Naive thymus-derived CD8-positive, alpha-beta T cell (primary cell): ENCODE results near the gene FOXN4. TPM values are rescaled to one million over a fixed set of nuclear protein-coding genes. Genes with fewer than 3 reads are reported as not detected.

Experiments
- ATAC-seq, 2 donors: fragments of 150-1000 bp; cut with Tn5 transposase in 1 of 2; sonication (Bioruptor Pico), chemical (Tn5 transposase) in 1 of 2; 1 replicate in 1 of 2; 2 replicates in 1 of 2; pipeline ENCODE4 v1.10.0; 2021; ENCODE audit warnings: mild to moderate bottlenecking in 2 of 2, moderate library complexity in 2 of 2
- POLR2A ChIA-PET: fragments of 350-600 bp; sonication (Branson Sonifier 250); formaldehyde crosslinking; loops from one replicate; lab custom pipeline; 2021; ENCODE audit warnings: antibody characterized with exemption; lab: Charles Lee
- DNase-seq, 10 donors: peaks; one replicate each; pipeline versions ENCODE4 v3.0.0 to v3.0.0-alpha.2; 2020 to 2022
- H3K27ac Mint-ChIP-seq, 10 donors: one replicate each; pipeline ENCODE4 v1.8.0; 2020 to 2022; ENCODE audit warnings: mild to moderate bottlenecking in 10 of 10, mixed read lengths in 10 of 10, moderate library complexity in 4 of 10, inconsistent platforms in 1 of 10
- H3K27me3 Mint-ChIP-seq, 5 donors: one replicate each; pipeline ENCODE4 v1.8.0; 2021 to 2022; ENCODE audit warnings: mixed read lengths in 5 of 5
- H3K36me3 Mint-ChIP-seq, 3 donors: one replicate each; pipeline ENCODE4 v1.8.0; 2020 to 2022; ENCODE audit warnings: mixed read lengths in 3 of 3, mild to moderate bottlenecking in 2 of 3, inconsistent platforms in 1 of 3
- H3K4me1 Mint-ChIP-seq, 4 donors: one replicate each; pipeline ENCODE4 v1.8.0; 2021 to 2022; ENCODE audit warnings: mixed read lengths in 4 of 4
- H3K4me3 Mint-ChIP-seq, 10 donors: one replicate each; pipeline ENCODE4 v1.8.0; 2020 to 2022; ENCODE audit warnings: mild to moderate bottlenecking in 10 of 10, mixed read lengths in 10 of 10, moderate library complexity in 6 of 10, inconsistent platforms in 1 of 10
- H3K9me3 Mint-ChIP-seq, 9 donors: one replicate each; pipeline ENCODE4 v1.8.0; 2020 to 2022; ENCODE audit warnings: mixed read lengths in 9 of 9, mild to moderate bottlenecking in 3 of 9, inconsistent platforms in 1 of 9, moderate library complexity in 1 of 9
- polyA plus RNA-seq, 3 donors: library from polyadenylated mRNA; unstranded; fragments of 300-500 nt; fragmentation: Illumina TruSeq; gene quantifications; one replicate each; pipeline ENCODE4 v1.2.3, GENCODE V29; 2021
- total RNA-seq, 8 experiments: library from RNA in 2 of 8; stranded (reverse) in 2 of 8; gene quantifications; one replicate each; pipeline ENCODE4 v1.2.3 and lab custom pipeline; 2021 to 2026

FOXN4 gene
- total and polyA plus RNA-seq, 5 experiments from 2014 or later: 0.29 TPM; not detected in 4

DNA sequence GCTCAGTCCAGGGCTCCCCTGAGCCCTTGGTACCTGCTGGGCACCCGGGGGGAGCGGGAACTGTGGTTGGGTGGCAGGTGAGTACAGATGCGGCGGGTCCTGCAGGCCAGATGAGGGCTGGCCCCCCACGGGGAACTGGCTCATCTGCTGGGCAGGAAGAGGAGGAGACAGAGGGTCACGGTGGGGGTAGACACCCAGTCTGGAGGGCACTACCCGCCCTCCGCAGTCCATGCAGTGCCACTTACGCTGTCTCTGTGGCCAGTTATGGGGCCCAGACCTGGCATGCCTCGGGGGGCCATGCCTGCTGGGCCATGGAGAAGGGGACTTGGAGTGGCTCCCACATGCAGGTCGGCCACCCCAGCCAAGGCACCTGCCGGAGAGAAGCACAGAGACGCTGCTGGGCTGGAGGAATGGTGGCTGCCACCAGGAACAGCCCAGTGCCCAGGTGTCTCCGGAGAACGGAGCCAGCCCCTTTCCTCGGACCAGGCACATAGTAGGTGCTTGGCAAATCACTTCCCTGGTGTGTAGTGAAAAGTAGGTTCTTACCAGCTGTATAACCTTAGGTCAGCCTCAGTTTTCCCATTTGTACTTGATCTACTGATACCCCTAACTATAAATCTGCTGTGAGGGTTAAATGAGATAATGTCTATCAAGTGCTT is 21.1 kb downstream of the FOXN4 start:
- POLR2A ChIA-PET: no interaction called here
- Mint-ChIP-seq H3K36me3 (no peaks in the 10 kb centered on the region), H3K9me3 (no peaks in the 10 kb centered on the region), H3K4me3 (no peak overlapping the region), H3K4me1 (peaks cover 0 to 1% (median 0%) of the 10 kb centered on the region in 4 donors), H3K27ac (no peak overlapping the region), H3K27me3 (peaks cover 1 to 29% (median 8%) of the 10 kb centered on the region in 5 donors)
- DNase-seq: no peak
- no peak for ATAC-seq

DNA sequence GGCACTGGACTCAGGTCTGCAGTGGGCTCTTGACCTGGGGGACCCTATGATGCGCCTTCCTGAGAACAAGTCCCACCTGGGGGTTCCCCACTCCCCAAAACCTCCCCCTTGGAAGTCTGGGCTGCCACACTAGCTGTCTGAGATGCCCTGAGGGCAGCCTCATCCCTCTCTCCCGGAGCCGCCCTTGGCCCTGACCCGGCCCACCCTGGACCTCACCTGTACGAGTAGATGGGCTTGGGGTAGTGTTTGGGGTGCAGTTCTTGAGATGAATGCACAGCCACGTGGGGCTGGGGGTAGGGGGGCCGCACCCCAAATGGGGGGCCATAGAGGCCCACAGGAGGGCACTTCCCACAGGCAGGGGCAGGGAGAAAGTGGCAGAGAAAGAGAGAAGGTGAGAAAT is 21.9 kb downstream of the FOXN4 start:
- H3K27me3 Mint-ChIP-seq: peaks cover 0 to 22% (median 3%) of the 10 kb centered on the region in 5 donors
- no peak overlapping the region for H3K4me3 Mint-ChIP-seq
- DNase-seq (no peak), ATAC-seq (no peak)
- no peak overlapping the region for H3K27ac Mint-ChIP-seq
- H3K9me3 Mint-ChIP-seq: no peaks in the 10 kb centered on the region
- peaks cover 0 to 1% (median 0%) of the 10 kb centered on the region in 4 donors for H3K4me1 Mint-ChIP-seq
- no peaks in the 10 kb centered on the region for H3K36me3 Mint-ChIP-seq
- POLR2A ChIA-PET: no interaction called here

DNA sequence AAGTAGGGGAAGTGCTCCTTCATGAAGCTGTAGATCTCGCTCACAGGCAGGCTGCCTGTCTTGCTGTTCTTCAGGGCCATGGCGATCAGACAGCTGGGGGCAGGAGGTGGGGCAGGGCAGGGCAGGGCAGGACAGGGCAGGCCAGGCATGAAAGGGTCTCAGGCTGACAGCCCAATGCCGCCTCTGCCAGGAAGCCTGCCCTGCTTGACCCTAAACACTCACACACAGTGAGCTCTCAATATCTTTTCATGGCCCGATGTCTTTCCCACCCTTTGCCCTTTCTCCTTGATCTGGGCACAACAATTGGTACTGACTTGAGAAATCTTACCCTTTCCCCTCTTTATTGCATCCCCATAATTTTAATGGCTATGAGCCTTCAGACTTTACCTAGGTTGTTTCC is 22.4 kb downstream of the FOXN4 start:
- POLR2A ChIA-PET: no interaction called here
- H3K36me3 Mint-ChIP-seq: no peaks in the 10 kb centered on the region

DNA sequence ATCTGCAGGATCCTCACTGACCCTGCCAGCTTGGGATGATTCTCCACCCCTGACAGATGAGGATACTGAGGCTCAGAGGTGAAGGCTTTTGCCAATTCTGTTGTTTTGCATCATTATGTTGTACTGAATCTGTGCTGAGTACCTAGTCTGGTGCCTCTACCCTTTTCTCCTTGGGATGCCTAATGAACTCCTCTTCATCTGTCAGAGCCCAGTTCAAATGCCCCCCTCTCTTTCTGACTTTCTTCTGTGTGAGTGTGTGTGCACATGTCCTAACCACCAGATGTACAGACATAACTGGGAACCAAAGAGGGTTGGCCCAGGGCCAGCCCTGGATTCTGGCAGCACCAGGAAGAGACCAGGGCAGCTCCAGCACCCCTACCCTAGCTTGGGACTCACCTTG is 22.8 kb downstream of the FOXN4 start:
- Mint-ChIP-seq H3K27ac (no peak overlapping the region), H3K36me3 (no peaks in the 10 kb centered on the region), H3K27me3 (peaks cover 0 to 19% (median 3%) of the 10 kb centered on the region in 5 donors), H3K4me1 (no peaks in the 10 kb centered on the region), H3K9me3 (no peaks in the 10 kb centered on the region), H3K4me3 (no peak overlapping the region)
- POLR2A ChIA-PET: no interaction called here
- DNase-seq (no peak), ATAC-seq (no peak)

More for the DNA sequence above, 22.4 kb downstream of the FOXN4 start:
- Mint-ChIP-seq H3K4me3 (no peak overlapping the region), H3K4me1 (peaks cover 0 to 1% (median 0%) of the 10 kb centered on the region in 4 donors), H3K27me3 (peaks cover 0 to 22% (median 3%) of the 10 kb centered on the region in 5 donors), H3K9me3 (no peaks in the 10 kb centered on the region), H3K27ac (no peak overlapping the region)
- ATAC-seq (no peak), DNase-seq (no peak)

DNA sequence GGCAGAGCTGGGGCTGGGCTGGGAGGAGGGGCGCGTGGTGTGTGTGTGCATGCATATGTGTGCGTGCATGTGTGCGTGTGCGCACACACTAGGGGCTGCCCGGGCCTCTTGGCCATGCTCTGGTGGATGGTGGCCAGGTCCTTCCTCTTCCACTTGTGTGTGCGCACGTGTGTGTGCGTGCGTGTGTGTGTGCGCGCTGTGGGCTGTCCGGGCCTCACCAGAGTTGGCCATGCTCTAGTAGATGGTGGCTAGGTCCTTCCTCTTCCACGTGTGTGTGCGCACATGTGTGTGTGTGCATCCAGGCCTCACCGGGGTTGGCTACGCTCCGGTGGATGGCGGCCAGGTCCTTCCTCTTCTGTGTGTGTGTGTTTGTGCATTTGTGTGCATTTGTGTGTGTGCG is 24.7 kb downstream of the FOXN4 start:
- DNase-seq (no peak), ATAC-seq (no peak)
- POLR2A ChIA-PET: no interaction called here
- Mint-ChIP-seq H3K4me3 (no peak overlapping the region), H3K27me3 (peaks cover 0 to 11% (median 0%) of the 10 kb centered on the region in 5 donors), H3K4me1 (no peaks in the 10 kb centered on the region), H3K36me3 (no peaks in the 10 kb centered on the region), H3K9me3 (no peaks in the 10 kb centered on the region), H3K27ac (no peak overlapping the region)

DNA sequence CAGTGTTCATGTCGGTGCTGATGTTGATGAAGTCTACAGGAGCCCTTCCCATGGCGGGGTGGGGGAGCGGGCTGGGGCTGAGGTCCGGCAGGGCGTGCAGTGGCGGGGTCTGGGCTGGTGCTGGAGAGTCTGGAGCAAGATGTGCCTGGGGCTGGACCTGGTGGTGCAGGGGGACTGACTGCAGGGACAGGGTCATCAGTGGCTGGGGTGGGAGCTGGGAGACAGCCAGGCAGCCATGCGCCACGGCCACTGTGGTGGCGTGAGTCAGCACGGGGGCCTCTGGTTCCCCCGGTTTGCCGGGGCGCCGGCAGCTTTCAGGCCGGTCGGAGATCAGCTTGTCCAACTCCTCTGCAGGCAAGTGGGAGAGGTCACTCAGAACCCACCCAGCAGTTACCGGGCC is 27.6 kb downstream of the FOXN4 start:
- Mint-ChIP-seq H3K9me3 (no peaks in the 10 kb centered on the region), H3K4me3 (no peak overlapping the region), H3K27ac (no peak overlapping the region), H3K36me3 (no peaks in the 10 kb centered on the region), H3K27me3 (peaks cover 0 to 4% (median 0%) of the 10 kb centered on the region in 5 donors), H3K4me1 (peaks cover 0 to 6% (median 0%) of the 10 kb centered on the region in 4 donors)
- no peak for DNase-seq
- POLR2A ChIA-PET: no interaction called here
- no peak for ATAC-seq

DNA sequence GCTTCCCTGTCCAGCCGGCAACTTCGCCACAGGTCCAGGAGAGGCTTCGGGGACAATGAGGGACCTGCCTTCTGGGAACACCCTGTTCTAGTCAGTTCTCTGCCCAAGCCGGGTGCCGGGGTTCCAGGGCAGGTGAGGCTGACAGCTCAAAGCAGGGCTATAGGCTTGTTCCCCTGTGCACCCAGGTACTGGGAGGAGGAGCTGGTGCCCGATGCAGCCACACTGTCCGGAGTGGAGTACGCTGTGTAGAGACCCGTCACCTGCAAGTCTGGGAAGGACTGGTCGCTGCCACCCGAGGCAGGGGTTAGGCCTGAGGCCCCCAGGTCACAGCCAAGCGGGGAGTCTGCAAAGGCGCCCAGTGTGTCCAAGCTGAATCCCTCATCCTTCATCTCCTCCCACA is 29.6 kb downstream of the FOXN4 start:
- ATAC-seq: no peak
- POLR2A ChIA-PET: no interaction called here
- DNase-seq: no peak
- Mint-ChIP-seq H3K27ac (no peak overlapping the region), H3K9me3 (no peaks in the 10 kb centered on the region), H3K4me1 (peaks cover 0 to 7% (median 0%) of the 10 kb centered on the region in 4 donors), H3K27me3 (peaks cover 0 to 12% (median 0%) of the 10 kb centered on the region in 5 donors), H3K36me3 (peaks cover 0 to 1% (median 0%) of the 10 kb centered on the region in 3 donors), H3K4me3 (no peak overlapping the region)

DNA sequence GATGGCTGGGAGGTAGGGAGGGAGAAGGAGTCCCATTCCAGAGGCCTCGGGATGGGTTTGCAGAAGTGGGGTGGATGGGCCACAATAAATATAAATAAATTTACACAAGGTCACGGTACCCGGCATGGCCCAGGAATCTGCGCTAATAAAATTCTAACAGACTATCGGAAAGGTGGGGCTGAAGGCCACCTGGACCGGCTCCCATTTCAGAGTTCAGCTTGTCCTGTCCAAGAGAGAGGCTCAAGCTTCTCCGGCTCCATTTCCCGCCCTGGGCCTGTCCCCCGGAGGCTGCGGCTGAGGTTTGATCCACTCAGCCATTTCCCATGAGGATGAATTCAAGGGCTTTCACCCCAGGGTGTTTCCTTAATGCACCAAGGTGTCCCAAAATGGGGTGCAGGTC is 30.2 kb downstream of the FOXN4 start:
- Mint-ChIP-seq H3K36me3 (peaks cover 0 to 1% (median 0%) of the 10 kb centered on the region in 3 donors), H3K4me3 (no peak overlapping the region), H3K27ac (no peak overlapping the region), H3K27me3 (peaks cover 0 to 12% (median under 1%) of the 10 kb centered on the region in 5 donors), H3K4me1 (peaks cover 0 to 7% (median 0%) of the 10 kb centered on the region in 4 donors), H3K9me3 (peaks cover 0 to 2% (median 0%) of the 10 kb centered on the region in 9 donors)
- ATAC-seq: no peak
- POLR2A ChIA-PET: no interaction called here
- no peak for DNase-seq

DNA sequence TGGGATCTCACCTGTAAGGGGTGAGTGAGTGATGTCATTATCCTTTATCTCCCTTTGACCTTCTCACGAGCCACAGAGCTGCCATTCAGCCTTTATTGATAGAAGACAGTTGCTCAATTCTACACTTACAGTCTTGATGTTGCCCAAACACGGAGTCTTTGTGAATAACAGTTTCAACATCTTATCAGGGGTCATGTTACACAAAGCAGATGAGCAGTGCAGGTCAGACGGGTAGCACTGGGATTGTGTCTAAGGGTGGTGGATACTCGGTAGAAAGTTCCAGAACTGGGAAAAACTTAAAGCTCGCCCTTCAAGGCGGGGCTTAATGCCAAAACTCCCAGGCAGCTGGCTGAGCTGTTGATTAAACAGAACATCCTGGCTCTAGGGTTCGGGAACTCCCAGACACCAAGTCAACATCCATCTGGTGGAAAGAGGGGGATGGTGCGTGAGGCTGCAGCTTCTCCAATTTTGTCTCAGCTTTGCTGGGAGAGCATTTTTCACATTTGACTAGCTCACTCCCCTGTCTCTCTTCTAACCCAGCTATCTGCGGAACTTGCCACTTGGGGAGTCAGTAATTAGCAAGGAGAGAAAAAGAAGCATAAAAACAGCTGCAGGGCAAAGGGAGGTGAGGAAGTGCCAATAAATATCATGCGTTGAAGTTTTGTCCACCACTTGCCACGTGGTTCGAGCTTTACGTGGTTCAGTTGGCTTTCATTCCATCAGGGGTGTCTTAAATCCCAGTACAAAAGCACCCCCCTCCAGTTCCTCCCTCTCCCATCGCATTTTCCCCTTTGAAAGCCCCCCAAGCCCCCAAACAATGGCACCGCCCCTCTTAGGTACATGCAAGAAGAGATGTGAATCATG is 31.0 kb downstream of the FOXN4 start:
- H3K27ac Mint-ChIP-seq: no peak overlapping the region
- peaks cover 0 to 15% (median 3%) of the 10 kb centered on the region in 5 donors for H3K27me3 Mint-ChIP-seq
- H3K4me1 Mint-ChIP-seq: peaks cover 0 to 7% (median 0%) of the 10 kb centered on the region in 4 donors
- peaks cover 0 to 1% (median 0%) of the 10 kb centered on the region in 3 donors for H3K36me3 Mint-ChIP-seq
- no peak overlapping the region for H3K4me3 Mint-ChIP-seq
- POLR2A ChIA-PET: no interaction called here
- DNase-seq: no peak
- peaks cover 0 to 2% (median 0%) of the 10 kb centered on the region in 9 donors for H3K9me3 Mint-ChIP-seq
- ATAC-seq: no peak

DNA sequence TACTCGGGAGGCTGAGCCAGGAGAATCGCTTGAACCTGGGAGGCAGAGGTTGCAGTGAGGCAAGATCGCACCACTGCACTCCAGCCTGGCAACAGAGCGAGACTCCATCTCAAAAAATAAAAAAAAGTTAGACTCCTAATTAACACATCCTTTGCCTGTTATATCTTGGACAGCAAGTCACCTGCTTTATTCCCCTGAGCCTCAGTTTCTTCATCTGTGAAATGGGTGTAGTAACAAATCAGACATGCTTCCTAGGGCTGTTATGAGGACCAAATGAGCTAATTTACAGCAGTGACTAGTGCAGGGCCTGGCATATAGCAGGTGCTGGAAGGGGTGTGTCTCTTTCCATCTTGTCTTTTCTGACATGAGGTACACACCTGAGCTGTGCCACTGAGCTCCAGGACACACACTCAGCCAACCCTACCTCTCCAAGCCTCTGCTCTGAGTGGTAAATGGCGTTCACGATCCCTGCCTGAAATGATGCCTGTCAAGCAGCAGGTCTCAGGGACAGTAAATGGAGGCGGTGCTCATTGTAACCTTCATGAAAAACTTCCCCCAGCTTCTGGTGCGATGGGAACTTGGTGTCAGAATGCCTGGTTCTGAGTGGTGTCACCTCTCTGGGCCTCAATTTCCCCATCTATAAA is 31.7 kb downstream of the FOXN4 start:
- H3K36me3 Mint-ChIP-seq: peaks cover 0 to 1% (median 0%) of the 10 kb centered on the region in 3 donors
- H3K4me3 Mint-ChIP-seq: no peak overlapping the region
- no peak overlapping the region for H3K27ac Mint-ChIP-seq
- H3K27me3 Mint-ChIP-seq: peaks cover 1 to 15% (median 4%) of the 10 kb centered on the region in 5 donors
- DNase-seq (no peak), ATAC-seq (no peak)
- peaks cover 0 to 2% (median 0%) of the 10 kb centered on the region in 9 donors for H3K9me3 Mint-ChIP-seq
- POLR2A ChIA-PET: no interaction called here
- peaks cover 0 to 7% (median 0%) of the 10 kb centered on the region in 4 donors for H3K4me1 Mint-ChIP-seq

DNA sequence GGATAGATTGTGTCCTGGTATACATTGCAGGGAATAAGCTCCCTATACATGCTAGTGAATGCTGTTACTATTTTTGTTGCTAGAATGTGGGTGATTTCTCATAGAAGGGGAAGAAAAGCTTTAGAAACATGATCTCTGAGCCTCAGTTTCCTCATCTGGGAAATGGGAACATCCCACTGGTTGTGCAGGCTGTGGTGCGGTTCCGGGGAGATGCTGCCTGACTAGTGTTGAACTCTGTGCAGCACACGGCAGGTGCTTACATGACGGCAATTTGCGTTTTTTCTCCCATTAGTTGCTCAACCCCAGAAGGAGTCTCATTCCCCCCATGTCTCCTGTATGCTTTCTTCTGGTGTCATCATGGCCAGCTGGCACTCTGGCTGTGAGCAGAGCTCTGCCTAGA is 32.9 kb downstream of the FOXN4 start:
- H3K9me3 Mint-ChIP-seq: peaks cover 0 to 3% (median 0%) of the 10 kb centered on the region in 9 donors
- H3K4me1 Mint-ChIP-seq: peaks cover 0 to 7% (median 0%) of the 10 kb centered on the region in 4 donors
- H3K4me3 Mint-ChIP-seq: no peak overlapping the region
- no peak overlapping the region for H3K27ac Mint-ChIP-seq
- POLR2A ChIA-PET: no interaction called here
- DNase-seq (no peak), ATAC-seq (no peak)
- peaks cover 1 to 15% (median 4%) of the 10 kb centered on the region in 5 donors for H3K27me3 Mint-ChIP-seq
- H3K36me3 Mint-ChIP-seq: peaks cover 0 to 1% (median 0%) of the 10 kb centered on the region in 3 donors

DNA sequence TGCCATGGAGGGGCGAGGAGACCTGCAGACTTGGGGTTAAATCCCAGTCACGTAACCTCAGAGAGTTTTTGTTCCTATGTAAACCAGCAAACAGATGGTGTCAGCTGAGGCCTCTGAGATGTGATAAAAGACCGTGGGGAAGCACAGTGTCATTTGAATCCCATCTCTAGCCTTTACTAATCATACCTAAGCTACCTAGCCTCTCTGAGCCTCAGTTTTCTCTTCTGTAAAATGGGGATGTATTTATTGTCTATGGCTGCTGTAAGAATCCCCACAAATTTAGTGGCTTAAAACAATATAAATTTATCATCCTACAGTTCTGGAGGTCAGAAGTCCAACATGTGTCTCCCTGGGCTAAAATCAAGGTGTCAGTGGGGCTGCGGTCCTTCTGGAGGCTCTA is 33.9 kb downstream of the FOXN4 start:
- ATAC-seq: no peak
- Mint-ChIP-seq H3K4me1 (peaks cover 0 to 7% (median 0%) of the 10 kb centered on the region in 4 donors), H3K27me3 (peaks cover 1 to 15% (median 4%) of the 10 kb centered on the region in 5 donors), H3K36me3 (peaks cover 0 to 9% (median 3%) of the 10 kb centered on the region in 3 donors), H3K4me3 (no peak overlapping the region), H3K27ac (no peak overlapping the region), H3K9me3 (peaks cover 0 to 7% (median 3%) of the 10 kb centered on the region in 9 donors)
- POLR2A ChIA-PET: no interaction called here
- DNase-seq: no peak
